WERI-Rb-1 (cell line): ENCODE results near the gene POLR1D.

Experiments used
- DNase-seq: peaks from one replicate; pipeline ENCODE4 v3.0.0-alpha.2; 2020
- H3K27ac ChIP-seq: fragments of 250-450 bp; sonication (Bioruptor Pico); 2 replicates; pipeline ENCODE4 v1.5.1; 2020; ENCODE audit warnings: mild to moderate bottlenecking, moderate library complexity
- H3K27me3 ChIP-seq: fragments of 250-450 bp; sonication (Bioruptor Pico); 2 replicates; pipeline ENCODE4 v1.5.1; 2021; ENCODE audit warnings: mild to moderate bottlenecking, low read depth, moderate library complexity; ENCODE audit not compliant: insufficient read depth, severe bottlenecking
- H3K36me3 ChIP-seq: fragments of 250-450 bp; sonication (Bioruptor Pico); 2 replicates; pipeline ENCODE4 v1.5.1; 2020; ENCODE audit warnings: mild to moderate bottlenecking, moderate library complexity
- H3K4me3 ChIP-seq: 2 replicates; pipeline ENCODE4 v1.5.1; 2011; ENCODE audit warnings: low read depth, mild to moderate bottlenecking, control low read depth, low read length
- H3K9me3 ChIP-seq: fragments of 250-450 bp; sonication (Bioruptor Pico); 2 replicates; pipeline ENCODE4 v1.5.1; 2021; ENCODE audit warnings: mild to moderate bottlenecking, moderate library complexity; ENCODE audit not compliant: severe bottlenecking
- TF ChIP-seq, protein P1 (sequence below): IDR thresholded peaks from 2 replicates; pipeline ENCODE4 v1.5.1; 2011; ENCODE audit warnings: low read depth, mild to moderate bottlenecking, control low read depth, inconsistent platforms, low read length

The POLR1D gene

DNA sequence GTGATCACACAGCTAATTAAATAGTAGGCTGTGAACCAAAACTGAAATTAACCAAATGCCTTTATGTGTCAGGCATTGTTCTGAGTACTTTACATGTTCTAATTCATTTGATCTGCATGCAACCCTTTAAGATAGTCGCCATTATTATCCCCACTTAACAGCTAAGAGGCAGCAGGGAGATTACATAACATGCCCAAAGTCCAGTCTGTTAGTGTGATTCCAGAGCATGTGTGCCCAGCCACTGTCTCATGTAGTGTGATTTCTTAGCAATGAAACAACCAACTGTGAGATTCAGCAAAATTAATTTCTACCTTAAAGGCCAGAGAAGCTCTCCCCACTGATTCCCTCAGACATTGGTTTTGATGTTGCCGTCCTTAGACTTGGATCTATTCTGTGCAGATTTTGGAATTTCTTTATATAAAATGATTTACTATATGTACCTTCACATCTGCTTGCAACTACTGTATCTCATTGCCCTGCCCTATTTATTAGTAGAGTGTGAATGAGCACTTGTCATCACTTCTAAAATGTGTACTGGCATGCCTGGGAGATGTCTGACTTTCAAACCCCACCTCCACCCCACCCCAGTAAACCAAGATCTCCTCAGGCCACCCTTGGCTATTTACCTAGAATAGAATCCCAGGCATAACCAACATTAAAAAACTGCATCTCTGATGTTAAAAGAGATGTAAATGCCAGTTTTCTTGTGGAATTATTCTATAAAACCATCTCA is 41.2 kb downstream of the POLR1D start:
- no peaks in the 10 kb centered on the region for H3K27me3 ChIP-seq
- H3K9me3 ChIP-seq = no peaks in the 10 kb centered on the region
- no peak overlapping the region for H3K27ac ChIP-seq
- H3K4me3 ChIP-seq = no peak overlapping the region
- TF ChIP-seq, protein P1, sequence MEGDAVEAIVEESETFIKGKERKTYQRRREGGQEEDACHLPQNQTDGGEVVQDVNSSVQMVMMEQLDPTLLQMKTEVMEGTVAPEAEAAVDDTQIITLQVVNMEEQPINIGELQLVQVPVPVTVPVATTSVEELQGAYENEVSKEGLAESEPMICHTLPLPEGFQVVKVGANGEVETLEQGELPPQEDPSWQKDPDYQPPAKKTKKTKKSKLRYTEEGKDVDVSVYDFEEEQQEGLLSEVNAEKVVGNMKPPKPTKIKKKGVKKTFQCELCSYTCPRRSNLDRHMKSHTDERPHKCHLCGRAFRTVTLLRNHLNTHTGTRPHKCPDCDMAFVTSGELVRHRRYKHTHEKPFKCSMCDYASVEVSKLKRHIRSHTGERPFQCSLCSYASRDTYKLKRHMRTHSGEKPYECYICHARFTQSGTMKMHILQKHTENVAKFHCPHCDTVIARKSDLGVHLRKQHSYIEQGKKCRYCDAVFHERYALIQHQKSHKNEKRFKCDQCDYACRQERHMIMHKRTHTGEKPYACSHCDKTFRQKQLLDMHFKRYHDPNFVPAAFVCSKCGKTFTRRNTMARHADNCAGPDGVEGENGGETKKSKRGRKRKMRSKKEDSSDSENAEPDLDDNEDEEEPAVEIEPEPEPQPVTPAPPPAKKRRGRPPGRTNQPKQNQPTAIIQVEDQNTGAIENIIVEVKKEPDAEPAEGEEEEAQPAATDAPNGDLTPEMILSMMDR = no peak
- no peak for DNase-seq
- H3K36me3 ChIP-seq = peaks cover 5% of the 10 kb centered on the region; the same call in 1 of the 2 replicates

DNA sequence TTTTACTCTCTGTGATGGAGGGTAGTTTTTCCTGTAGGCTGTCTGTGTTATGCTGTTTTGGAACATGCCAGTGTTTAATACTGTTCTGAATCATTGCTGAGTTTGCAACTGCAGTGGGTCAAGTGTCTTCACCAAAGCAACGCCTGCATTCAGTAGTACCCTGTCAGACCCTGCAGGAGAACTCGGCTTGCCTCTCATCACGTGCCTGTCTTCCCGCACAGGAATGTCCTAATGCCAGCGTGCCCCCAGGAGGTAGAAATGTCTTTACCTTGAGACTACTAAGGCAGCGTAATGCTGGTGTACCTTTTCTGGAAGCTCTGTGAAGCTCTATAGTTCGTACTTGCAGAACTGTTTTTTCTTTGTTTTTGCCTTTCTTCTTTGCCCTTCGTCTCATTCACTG is 42.3 kb downstream of the POLR1D start:
- TF ChIP-seq, protein P1 = no peak
- Histone ChIP-seq H3K36me3 (peaks cover 5% of the 10 kb centered on the region; the same call in 1 of the 2 replicates), H3K27ac (no peak overlapping the region), H3K4me3 (no peak overlapping the region), H3K27me3 (no peaks in the 10 kb centered on the region), H3K9me3 (no peaks in the 10 kb centered on the region)
- no peak for DNase-seq

DNA sequence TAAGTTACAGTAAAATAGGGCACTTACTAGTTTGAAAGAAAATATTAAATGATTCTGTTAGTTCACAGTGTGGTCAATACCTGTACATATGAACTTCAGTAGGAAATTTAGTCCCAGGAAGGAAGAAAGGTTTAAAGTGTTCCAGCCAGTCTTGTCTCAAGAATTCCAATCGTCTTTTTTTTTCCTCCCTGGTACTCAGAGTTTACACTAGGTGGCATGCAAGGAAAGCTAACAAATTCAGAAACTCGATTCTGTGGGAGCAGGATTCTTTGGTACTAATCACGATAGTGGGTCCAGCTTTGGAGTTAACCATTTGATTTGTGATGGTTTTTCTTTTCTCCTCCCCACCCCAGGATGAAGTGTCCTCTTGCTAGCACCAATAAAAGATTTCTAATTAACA is 43.6 kb downstream of the POLR1D start:
- Histone ChIP-seq H3K27ac (no peak overlapping the region), H3K4me3 (no peak overlapping the region), H3K36me3 (peaks cover 5% of the 10 kb centered on the region; the same call in 1 of the 2 replicates), H3K9me3 (no peaks in the 10 kb centered on the region), H3K27me3 (no peaks in the 10 kb centered on the region)
- TF ChIP-seq, protein P1 = 0 out of 2 replicates have a peak, but pooled peaks have one; percentile 9
- DNase-seq = no peak

DNA sequence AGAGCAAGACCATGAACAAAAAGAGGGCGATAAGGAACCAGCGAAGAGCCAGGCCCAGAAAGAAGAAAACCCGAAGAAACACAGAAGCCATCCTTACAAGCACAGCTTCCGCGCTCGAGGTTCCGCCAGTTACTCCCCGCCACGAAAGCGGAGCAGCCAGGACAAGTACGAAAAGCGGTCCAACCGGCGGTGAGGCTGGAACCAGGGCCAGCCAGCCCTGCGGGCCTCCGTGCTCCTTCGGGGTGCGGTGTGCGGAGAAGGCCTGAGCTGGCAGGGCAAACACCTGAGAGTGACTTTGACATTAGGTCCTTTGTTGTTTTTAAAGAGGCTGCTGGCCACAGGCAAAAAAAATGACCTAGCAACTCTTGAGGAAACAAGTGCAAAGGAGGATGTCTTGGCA is 44.1 kb downstream of the POLR1D start:
- no peaks in the 10 kb centered on the region for H3K27me3 ChIP-seq
- no peak overlapping the region for H3K27ac ChIP-seq
- TF ChIP-seq, protein P1 = no peak
- DNase-seq = no peak
- no peaks in the 10 kb centered on the region for H3K9me3 ChIP-seq
- peaks cover 5% of the 10 kb centered on the region; the same call in 1 of the 2 replicates for H3K36me3 ChIP-seq
- no peak overlapping the region for H3K4me3 ChIP-seq

DNA sequence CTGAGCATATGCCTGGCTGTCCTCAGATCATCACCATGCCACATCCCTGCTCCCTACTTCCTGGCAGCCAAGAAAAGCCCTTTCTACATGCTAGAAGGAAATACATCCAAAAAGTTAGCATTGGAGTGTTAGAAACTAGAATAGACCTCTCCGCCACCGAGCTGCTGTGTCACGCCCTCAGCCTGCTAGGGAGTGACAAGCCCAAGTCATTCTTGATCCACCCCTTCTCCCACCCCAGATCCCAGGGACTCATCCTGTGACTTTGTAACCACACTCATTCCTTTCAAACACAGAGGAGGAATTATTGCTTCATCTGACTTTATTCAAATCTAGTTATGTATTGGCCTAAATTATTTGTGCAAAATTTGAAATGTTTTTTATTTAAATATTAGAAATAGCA is 45.3 kb downstream of the POLR1D start:
- TF ChIP-seq, protein P1 = no peak
- DNase-seq = no peak
- Histone ChIP-seq H3K4me3 (no peak overlapping the region), H3K27ac (no peak overlapping the region), H3K9me3 (no peaks in the 10 kb centered on the region), H3K36me3 (peaks cover 5% of the 10 kb centered on the region; the same call in 1 of the 2 replicates), H3K27me3 (no peaks in the 10 kb centered on the region)

DNA sequence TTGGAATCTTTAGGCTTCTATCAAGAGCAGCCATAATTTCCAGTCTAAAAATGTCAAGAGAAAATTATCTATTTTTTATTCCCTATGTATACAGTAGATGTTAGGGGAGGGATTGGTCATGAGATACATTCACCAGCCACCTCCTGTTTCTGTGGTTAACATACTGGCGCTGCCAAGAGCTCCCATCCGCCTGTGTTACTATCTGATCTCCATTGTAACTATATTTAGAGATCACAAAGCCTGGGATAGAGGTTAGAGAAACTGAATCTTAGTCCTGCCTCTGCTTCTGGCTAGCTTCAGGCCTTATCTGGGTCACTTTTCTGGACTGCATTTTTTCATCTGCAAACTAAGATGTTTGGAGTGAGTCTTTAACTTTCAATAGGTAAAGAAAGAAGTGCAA is 46.3 kb downstream of the POLR1D start:
- no peaks in the 10 kb centered on the region for H3K9me3 ChIP-seq
- H3K27ac ChIP-seq = no peak overlapping the region
- H3K36me3 ChIP-seq = peaks cover 5% of the 10 kb centered on the region; the same call in 1 of the 2 replicates
- H3K4me3 ChIP-seq = no peak overlapping the region
- H3K27me3 ChIP-seq = no peaks in the 10 kb centered on the region
- TF ChIP-seq, protein P1 = no peak
- DNase-seq = no peak
